GM12864 (cell line): ENCODE data around the gene SMARCC1.
A peak's percentile ranks its signal among the peaks of the same experiment; 100 is the strongest.

ENCODE experiments used
- DNase-seq: peaks from one replicate; pipeline ENCODE4 v3.0.0-alpha.2; 2011; ENCODE audit warnings: low read depth
- H3K4me3 ChIP-seq: 2 replicates; pipeline ENCODE4 v1.5.1; 2011; ENCODE audit warnings: mild to moderate bottlenecking, low read depth, low read length, control low read depth
- TF ChIP-seq, protein P1 (sequence below): IDR thresholded peaks from 2 replicates; pipeline ENCODE4 v1.5.1; 2011; ENCODE audit warnings: low read depth, mild to moderate bottlenecking, moderate library complexity, low read length, control low read depth, inconsistent platforms; ENCODE audit errors: missing control alignments

The SMARCC1 gene

GRCh38 chr3:47578119-47578632 is 203.5 kb downstream of the SMARCC1 start:
- TF ChIP-seq, protein P1, sequence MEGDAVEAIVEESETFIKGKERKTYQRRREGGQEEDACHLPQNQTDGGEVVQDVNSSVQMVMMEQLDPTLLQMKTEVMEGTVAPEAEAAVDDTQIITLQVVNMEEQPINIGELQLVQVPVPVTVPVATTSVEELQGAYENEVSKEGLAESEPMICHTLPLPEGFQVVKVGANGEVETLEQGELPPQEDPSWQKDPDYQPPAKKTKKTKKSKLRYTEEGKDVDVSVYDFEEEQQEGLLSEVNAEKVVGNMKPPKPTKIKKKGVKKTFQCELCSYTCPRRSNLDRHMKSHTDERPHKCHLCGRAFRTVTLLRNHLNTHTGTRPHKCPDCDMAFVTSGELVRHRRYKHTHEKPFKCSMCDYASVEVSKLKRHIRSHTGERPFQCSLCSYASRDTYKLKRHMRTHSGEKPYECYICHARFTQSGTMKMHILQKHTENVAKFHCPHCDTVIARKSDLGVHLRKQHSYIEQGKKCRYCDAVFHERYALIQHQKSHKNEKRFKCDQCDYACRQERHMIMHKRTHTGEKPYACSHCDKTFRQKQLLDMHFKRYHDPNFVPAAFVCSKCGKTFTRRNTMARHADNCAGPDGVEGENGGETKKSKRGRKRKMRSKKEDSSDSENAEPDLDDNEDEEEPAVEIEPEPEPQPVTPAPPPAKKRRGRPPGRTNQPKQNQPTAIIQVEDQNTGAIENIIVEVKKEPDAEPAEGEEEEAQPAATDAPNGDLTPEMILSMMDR = no peak
- peak overlapping the region; percentile 62 for H3K4me3 ChIP-seq
- no peak for DNase-seq

DNA sequence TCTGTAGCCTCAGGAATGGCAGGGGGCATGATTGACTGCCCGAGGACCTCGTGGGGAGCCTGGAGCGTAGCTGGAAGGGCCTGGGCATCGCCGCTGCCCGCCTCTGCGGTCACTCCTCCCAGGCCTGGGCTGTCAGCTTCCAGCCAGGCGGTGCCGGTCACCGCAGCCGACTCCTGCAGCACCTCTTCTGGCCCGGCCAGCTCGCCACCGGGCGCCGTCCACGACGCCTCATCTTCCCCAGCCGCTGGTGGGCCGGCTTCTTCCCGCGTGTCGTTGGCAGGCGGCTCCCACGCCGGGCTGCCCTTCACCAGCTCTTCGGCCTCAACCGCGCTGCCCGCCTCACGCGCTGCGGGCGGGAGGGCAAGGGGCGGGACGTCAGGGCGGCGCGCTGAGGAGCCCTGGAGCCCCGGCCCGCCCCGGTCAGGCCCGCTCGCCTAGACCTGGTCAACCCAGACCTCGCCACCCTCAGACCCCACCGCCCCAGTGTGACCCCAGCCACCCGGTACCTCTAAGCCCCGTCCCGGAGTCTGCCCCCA is 204.0 kb downstream of the SMARCC1 start:
- DNase-seq = no peak
- TF ChIP-seq, protein P1 = no peak
- H3K4me3 ChIP-seq = peak overlapping the region; percentile 62; the same call in 1 of the 2 replicates

DNA sequence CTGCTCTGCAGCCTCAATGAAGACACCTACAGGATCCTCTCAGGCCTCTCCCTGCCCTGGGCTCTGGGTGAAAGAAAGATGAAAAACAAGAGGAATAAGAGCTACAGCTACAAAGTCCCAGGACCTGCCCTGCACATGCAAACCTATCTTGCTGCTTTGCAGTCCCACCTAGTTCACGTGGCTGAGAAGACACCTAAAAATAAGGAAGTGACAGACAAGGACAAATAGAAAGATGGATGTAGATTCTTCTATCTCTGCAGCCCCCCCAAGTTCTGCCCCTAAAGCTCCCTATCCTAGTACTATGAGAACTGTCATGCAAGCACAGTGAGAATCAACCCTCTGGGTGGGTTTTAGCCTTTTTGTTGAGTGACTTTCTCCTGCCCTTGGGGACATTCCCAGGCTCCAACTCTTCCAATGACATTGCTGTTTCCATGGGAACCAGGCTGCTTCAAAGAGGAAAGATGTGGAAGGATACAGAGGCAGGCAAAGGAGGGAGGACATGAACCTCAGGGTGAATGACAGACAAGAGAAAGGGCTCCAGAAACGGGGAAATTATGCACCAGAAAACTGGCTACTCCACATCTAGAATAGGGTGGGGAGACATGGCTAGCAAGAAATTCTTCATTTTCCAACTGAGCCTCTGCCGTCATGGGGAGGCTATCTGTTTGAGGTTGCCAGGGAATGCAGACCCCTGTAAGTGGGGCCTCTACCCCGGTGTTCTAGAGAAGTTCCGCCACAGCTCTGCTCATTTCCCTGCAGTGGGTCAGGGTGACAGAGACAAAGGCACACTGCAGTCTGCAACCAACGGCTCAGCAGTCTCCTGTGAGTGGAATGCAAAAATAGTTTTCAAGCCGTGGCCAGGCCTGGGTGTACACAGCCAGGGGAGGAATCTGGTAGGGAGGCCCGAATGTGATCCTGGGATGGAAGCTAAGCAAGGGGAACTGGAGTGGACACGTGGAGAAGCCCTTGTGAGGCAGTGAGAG is 208.2 kb downstream of the SMARCC1 start:
- no peak for DNase-seq
- TF ChIP-seq, protein P1 = no peak
- H3K4me3 ChIP-seq = no peak overlapping the region

GRCh38 chr3:47571391-47572175 is 210.1 kb downstream of the SMARCC1 start:
- no peak for DNase-seq
- no peak overlapping the region for H3K4me3 ChIP-seq
- TF ChIP-seq, protein P1 = no peak

GRCh38 chr3:47568901-47569300 is 212.8 kb downstream of the SMARCC1 start:
- no peak for DNase-seq
- TF ChIP-seq, protein P1 = no peak
- H3K4me3 ChIP-seq = no peak overlapping the region

DNA sequence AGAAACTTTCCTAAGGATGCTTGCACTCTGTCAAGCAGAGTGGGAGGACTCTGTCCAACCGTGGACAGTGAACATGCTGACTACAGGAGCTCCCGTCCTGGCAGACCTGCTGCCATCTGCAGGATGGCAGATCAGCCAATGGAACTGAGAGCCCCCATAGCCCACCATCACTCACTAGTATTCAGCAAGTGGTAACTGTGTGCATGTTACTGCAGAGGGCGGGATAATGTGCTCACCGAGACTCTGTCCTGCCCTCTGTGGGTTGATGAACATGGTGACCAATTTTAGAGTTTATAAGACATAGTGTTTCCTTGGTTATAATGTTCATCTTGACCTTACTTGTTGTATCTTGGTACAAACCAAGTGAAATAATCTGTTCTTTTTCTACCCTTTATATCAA is 214.5 kb downstream of the SMARCC1 start:
- TF ChIP-seq, protein P1 = no peak
- no peak overlapping the region for H3K4me3 ChIP-seq
- DNase-seq = no peak
